Endothelial cell of umbilical vein (primary cell): ENCODE data around the gene GMCL2. TPM values are rescaled to one million over a fixed set of nuclear protein-coding genes. Genes with fewer than 3 reads are reported as not detected.

Source experiments
- BruUV-seq: library from RNA; stranded (reverse); fragments of 400-500 nt; replicated peaks from 2 replicates; lab custom pipeline; 2021; lab: Mats Ljungman, UMichigan
- CTCF ChIA-PET: fragments of 300-600, 350-600 bp; sonication (Branson Sonifier 250); formaldehyde crosslinking; loops from one replicate; lab custom pipeline; 2021; ENCODE audit warnings: antibody characterized with exemption, inconsistent platforms; lab: Charles Lee
- POLR2A ChIA-PET: fragments of 300-600, 350-600 bp; sonication (Branson Sonifier 250); formaldehyde crosslinking; loops from one replicate; lab custom pipeline; 2021; ENCODE audit warnings: antibody characterized with exemption, inconsistent platforms; lab: Charles Lee
- DNase-seq: peaks from one replicate; pipeline ENCODE4 v3.0.0-alpha.2; 2011; ENCODE audit warnings: low read depth, low spot score
- FAIRE-seq: peaks from 2 replicates; lab custom pipeline; 2011; peaks lifted over from hg19 to GRCh38; lab: Jason Lieb, UNC
- H2AFZ ChIP-seq: 2 replicates; pipeline ENCODE4 v1.6.0; 2012; ENCODE audit warnings: low read depth, low read length, control low read depth, inconsistent platforms
- H3K27ac ChIP-seq: 2 replicates; pipeline ENCODE4 v1.5.1; 2011; ENCODE audit warnings: low read depth, mild to moderate bottlenecking, control low read depth, low read length, moderate library complexity; ENCODE audit not compliant: insufficient read depth
- H3K27me3 ChIP-seq, 2 experiments: 2 replicates each; pipeline versions ENCODE4 v1.6.0 to v1.6.1; 2011; ENCODE audit warnings: low read length in 2 of 2, mixed read lengths in 1 of 2; ENCODE audit not compliant: control insufficient read depth in 2 of 2, insufficient read depth in 2 of 2
- H3K36me3 ChIP-seq, 2 experiments: 2 replicates in 1 of 2; 3 replicates in 1 of 2; pipeline ENCODE4 v1.5.1; 2011; ENCODE audit warnings: low read length in 2 of 2, mild to moderate bottlenecking in 1 of 2, moderate library complexity in 1 of 2; ENCODE audit not compliant: control insufficient read depth in 2 of 2, insufficient read depth in 2 of 2; ENCODE audit errors: extremely low read depth in 1 of 2
- H3K4me1 ChIP-seq: 3 replicates; pipeline ENCODE4 v1.5.1; 2011; ENCODE audit warnings: mild to moderate bottlenecking, low read length; ENCODE audit not compliant: control insufficient read depth, insufficient read depth; ENCODE audit errors: extremely low read depth
- H3K4me2 ChIP-seq: 2 replicates; pipeline ENCODE4 v1.6.1; 2011; ENCODE audit warnings: low read length, control low read depth, mixed read lengths; ENCODE audit not compliant: insufficient read depth
- H3K4me3 ChIP-seq, 3 experiments: fragments of 200-600 bp in 1 of 3; sonication (generic), shearing (Covaris generic) in 1 of 3; replicated peaks in 1 of 3; 2 replicates each; pipeline ENCODE4 v1.5.1; 2011 to 2016; ENCODE audit warnings: control low read depth in 3 of 3, low read length in 3 of 3, mild to moderate bottlenecking in 2 of 3, inconsistent platforms in 1 of 3, low read depth in 1 of 3, moderate library complexity in 1 of 3; ENCODE audit not compliant: insufficient read depth in 1 of 3
- H3K79me2 ChIP-seq: 2 replicates; pipeline ENCODE4 v1.6.0; 2012; ENCODE audit warnings: low read length, inconsistent platforms; ENCODE audit not compliant: control insufficient read depth, insufficient read depth
- H3K9ac ChIP-seq: replicated peaks from 2 replicates; pipeline ENCODE3; 2011; ENCODE audit warnings: low read length, control low read depth; ENCODE audit not compliant: insufficient read depth; ENCODE audit errors: extremely low read depth
- H3K9me1 ChIP-seq: replicated peaks from 3 replicates; pipeline ENCODE4 v1.6.0; 2011; ENCODE audit warnings: mild to moderate bottlenecking, low read length; ENCODE audit not compliant: control insufficient read depth, insufficient read depth; ENCODE audit errors: extremely low read depth
- H3K9me3 ChIP-seq: replicated peaks from 2 replicates; pipeline ENCODE4 v1.5.1; 2012; ENCODE audit warnings: low read length, inconsistent platforms; ENCODE audit not compliant: control insufficient read depth, insufficient read depth
- H4K20me1 ChIP-seq: replicated peaks from 2 replicates; pipeline ENCODE3; 2011; ENCODE audit warnings: mild to moderate bottlenecking, low read length; ENCODE audit not compliant: control insufficient read depth, insufficient read depth; ENCODE audit errors: extremely low read depth
- EZH2 ChIP-seq: IDR thresholded peaks from 2 replicates; pipeline ENCODE4 v1.6.1; 2012; ENCODE audit warnings: borderline replicate concordance, low read depth, mild to moderate bottlenecking, moderate library complexity, low read length, inconsistent platforms; ENCODE audit not compliant: severe bottlenecking
- FOS ChIP-seq: IDR thresholded peaks from 2 replicates; pipeline ENCODE4 v1.6.1; 2011; ENCODE audit warnings: mild to moderate bottlenecking, low read length, moderate library complexity, borderline replicate concordance; ENCODE audit not compliant: insufficient read depth
- GATA2 ChIP-seq: IDR thresholded peaks from 2 replicates; pipeline ENCODE4 v1.7.0; 2011; ENCODE audit warnings: low read depth, mild to moderate bottlenecking, moderate library complexity, mixed read lengths, low read length; ENCODE audit not compliant: insufficient read length, insufficient read depth
- JUN ChIP-seq: IDR thresholded peaks from 2 replicates; pipeline ENCODE4 v1.6.1; 2011; ENCODE audit warnings: borderline replicate concordance, low read depth; ENCODE audit not compliant: insufficient read length, insufficient read depth
- MYC ChIP-seq: IDR thresholded peaks from one replicate; pipeline ENCODE4 v1.6.1; 2011; ENCODE audit warnings: mild to moderate bottlenecking, low read depth, low read length
- POLR2A ChIP-seq: IDR thresholded peaks from 2 replicates; pipeline ENCODE4 v1.6.1; 2012; ENCODE audit warnings: low read depth, mild to moderate bottlenecking, control low read depth, low read length
- POLR2AphosphoS5 ChIP-seq: IDR thresholded peaks from 2 replicates; pipeline ENCODE4 v1.6.1; 2012; ENCODE audit warnings: low read depth, mild to moderate bottlenecking, control low read depth, low read length, moderate library complexity; ENCODE audit not compliant: insufficient read depth
- dilution Hi-C: fragments of 300-500 bp; cut with MboI; formaldehyde crosslinking; loops from one replicate; pipeline ENCODE4 v1.15.0; 2019; ENCODE audit warnings: low sequenced_read_pairs; ENCODE audit not compliant: extremely low pct_ligation_motif_present
- intact Hi-C: fragments of 100-400 bp; cut with micrococcal nuclease; formaldehyde crosslinking; loops from one replicate; pipeline ENCODE4 v1.10.0; 2022
- polyA plus RNA-seq, 4 experiments: library from polyadenylated mRNA; depleted of rRNA in 3 of 4; stranded (reverse) in 3 of 4; unstranded in 1 of 4; fragments of >200 nt; gene quantifications; 2 replicates each; pipeline versions ENCODE4 v1.2.1 to v1.2.3, GENCODE V29; 2011 to 2012; ENCODE audit warnings: missing spikeins in 1 of 4
- total RNA-seq: library from RNA; stranded (reverse); gene quantifications from 2 replicates; pipeline ENCODE4 v1.2.3, GENCODE V29; 2021
- TF ChIP-seq, protein P1 (sequence below): IDR thresholded peaks from 2 replicates; pipeline ENCODE4 v1.6.1; 2011; ENCODE audit not compliant: insufficient read depth, insufficient read length
- TF ChIP-seq, protein P2 (sequence below), 2 donors: IDR thresholded peaks; 1 replicate in 1 of 2; 2 replicates in 1 of 2; pipeline ENCODE4 v1.5.1; 2011; ENCODE audit warnings: low read length in 2 of 2, mild to moderate bottlenecking in 2 of 2, moderate library complexity in 2 of 2, control low read depth in 1 of 2, inconsistent platforms in 1 of 2, low read depth in 1 of 2; ENCODE audit not compliant: insufficient read depth in 1 of 2; ENCODE audit errors: extremely low read depth in 1 of 2

GMCL2 gene
- total and polyA plus RNA-seq, 2 donors (not counting 3 experiments of a cell fraction or from before 2014, with no cell fraction given), result not detected

DNA sequence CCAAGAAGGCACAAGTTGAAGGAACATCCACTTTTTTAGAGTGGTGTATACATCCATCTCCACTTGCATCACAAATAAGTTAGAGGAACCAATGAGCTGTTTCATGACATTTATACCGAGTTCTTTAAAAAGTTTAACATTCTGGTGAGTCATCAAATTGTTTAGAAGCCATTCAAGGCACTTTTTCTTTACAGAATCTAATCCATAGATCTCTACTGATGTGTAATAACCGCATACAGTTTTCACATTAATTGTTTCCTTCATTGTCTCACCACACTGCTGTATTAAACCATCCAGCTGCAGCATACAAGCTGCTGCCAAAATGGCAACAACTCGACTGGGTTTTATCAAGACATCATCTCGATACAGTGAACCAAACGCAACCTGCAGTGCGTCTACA is 744 bp downstream of the GMCL2 start:
- H3K4me1 ChIP-seq, result no peaks in the 10 kb centered on the region
- H3K9ac ChIP-seq, result no peak overlapping the region
- ChIA-PET POLR2A (no interaction called here), CTCF (interaction anchor here (1.7 kb wide), 1 partner anchor 111 kb away, joined by 5 read pairs; no protein-coding TSS in a partner anchor)
- no peaks in the 10 kb centered on the region for H3K9me3 ChIP-seq
- no peaks in the 10 kb centered on the region for H4K20me1 ChIP-seq
- intact Hi-C loops, result no loop called here
- H3K27me3 ChIP-seq, result no peaks in the 10 kb centered on the region
- no peak overlapping the region for H2AFZ ChIP-seq
- H3K4me2 ChIP-seq, result no peak overlapping the region
- dilution Hi-C loops, result no loop called here
- H3K27ac ChIP-seq, result no peak overlapping the region
- H3K4me3 ChIP-seq, result no peak overlapping the region
- H3K9me1 ChIP-seq, result no peaks in the 10 kb centered on the region
- peak; percentile 33 for FAIRE-seq
- BruUV-seq, result no TSS peak
- no peak for TF ChIP-seq MYC
- no peak for TF ChIP-seq POLR2A
- no peak for TF ChIP-seq EZH2
- no peak for TF ChIP-seq GATA2
- TF ChIP-seq, protein P1, sequence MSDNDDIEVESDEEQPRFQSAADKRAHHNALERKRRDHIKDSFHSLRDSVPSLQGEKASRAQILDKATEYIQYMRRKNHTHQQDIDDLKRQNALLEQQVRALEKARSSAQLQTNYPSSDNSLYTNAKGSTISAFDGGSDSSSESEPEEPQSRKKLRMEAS, result no peak
- no peak for TF ChIP-seq POLR2AphosphoS5
- TF ChIP-seq, protein P2, sequence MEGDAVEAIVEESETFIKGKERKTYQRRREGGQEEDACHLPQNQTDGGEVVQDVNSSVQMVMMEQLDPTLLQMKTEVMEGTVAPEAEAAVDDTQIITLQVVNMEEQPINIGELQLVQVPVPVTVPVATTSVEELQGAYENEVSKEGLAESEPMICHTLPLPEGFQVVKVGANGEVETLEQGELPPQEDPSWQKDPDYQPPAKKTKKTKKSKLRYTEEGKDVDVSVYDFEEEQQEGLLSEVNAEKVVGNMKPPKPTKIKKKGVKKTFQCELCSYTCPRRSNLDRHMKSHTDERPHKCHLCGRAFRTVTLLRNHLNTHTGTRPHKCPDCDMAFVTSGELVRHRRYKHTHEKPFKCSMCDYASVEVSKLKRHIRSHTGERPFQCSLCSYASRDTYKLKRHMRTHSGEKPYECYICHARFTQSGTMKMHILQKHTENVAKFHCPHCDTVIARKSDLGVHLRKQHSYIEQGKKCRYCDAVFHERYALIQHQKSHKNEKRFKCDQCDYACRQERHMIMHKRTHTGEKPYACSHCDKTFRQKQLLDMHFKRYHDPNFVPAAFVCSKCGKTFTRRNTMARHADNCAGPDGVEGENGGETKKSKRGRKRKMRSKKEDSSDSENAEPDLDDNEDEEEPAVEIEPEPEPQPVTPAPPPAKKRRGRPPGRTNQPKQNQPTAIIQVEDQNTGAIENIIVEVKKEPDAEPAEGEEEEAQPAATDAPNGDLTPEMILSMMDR (IDR thresholded peaks at IDR 0.05; ENCODE audit: extremely low read depth in 1 of 2, insufficient read depth in 1 of 2, low read depth in 1 of 2, low read length in 2 of 2), result no peak
- TF ChIP-seq FOS, result no peak
- TF ChIP-seq JUN, result no peak
- no peaks in the 10 kb centered on the region for H3K36me3 ChIP-seq
- H3K79me2 ChIP-seq, result no peaks in the 10 kb centered on the region
- no peak for DNase-seq
